Measurements from ENCODE around the gene DPEP2. TPM values are rescaled to one million over a fixed set of nuclear protein-coding genes. Genes with fewer than 3 reads are reported as not detected.
"Not testable (repeated sequence)": the region's sequence is repeated elsewhere in the genome, so short reads cannot be mapped to it uniquely, and the experiment has no call there.

The DPEP2 gene
- polyA plus RNA-seq, 1 experiment = not detected

- Histone ChIP-seq H3K27ac (ENCODE audit: low read depth, low read length) (no peak overlapping the region), H3K4me3 (ENCODE audit: low read depth, low read length) (no peak overlapping the region), H3K27me3 (ENCODE audit: control insufficient read depth, insufficient read depth, low read length) (no peaks in the 10 kb centered on the region), H3K9me3 (ENCODE audit: control insufficient read depth, insufficient read depth, low read length) (no peaks in the 10 kb centered on the region; the same call in 1 of the 2 replicates)
- no peak for TF ChIP-seq CTCF (IDR thresholded peaks at IDR 0.05; ENCODE audit: low read depth, low read length)
- no peak for DNase-seq (ENCODE audit: low read depth, low spot score)
- ChIA-PET POLR2A (no interaction called here), CTCF (interaction anchor here (0.8 to 1.4 kb wide), 2 partner anchors 57 to 126 kb away, joined by 3 read pairs; partner anchors contain the start of gene NRN1L)
Measured at GRCh38 chr16:67941469-67942199, 57.6 kb downstream of the DPEP2 start.

GRCh38 chr16:67940446-67941089 is 58.7 kb downstream of the DPEP2 start:
- H3K27me3 ChIP-seq (ENCODE audit: control insufficient read depth, insufficient read depth, low read length) = no peaks in the 10 kb centered on the region
- H3K27ac ChIP-seq (ENCODE audit: low read depth, low read length) = no peak overlapping the region
- ChIA-PET POLR2A (interaction anchor here (0.6 to 0.9 kb wide), 2 partner anchors 19 to 108 kb away, joined by 3 read pairs; no protein-coding TSS in a partner anchor), CTCF (interaction anchor here (0.6 to 0.7 kb wide), 2 partner anchors 124 to 343 kb away, joined by 3 read pairs; no protein-coding TSS in a partner anchor)
- DNase-seq (ENCODE audit: low read depth, low spot score) = no peak
- TF ChIP-seq CTCF (IDR thresholded peaks at IDR 0.05; ENCODE audit: low read depth, low read length) = no peak
- H3K9me3 ChIP-seq (ENCODE audit: control insufficient read depth, insufficient read depth, low read length) = peaks cover 6% of the 10 kb centered on the region; the same call in 1 of the 2 replicates
- H3K4me3 ChIP-seq (ENCODE audit: low read depth, low read length) = no peak overlapping the region

- Histone ChIP-seq H3K27ac (ENCODE audit: low read depth, low read length) (no peak overlapping the region), H3K4me3 (ENCODE audit: low read depth, low read length) (no peak overlapping the region), H3K9me3 (ENCODE audit: control insufficient read depth, insufficient read depth, low read length) (peaks cover 6% of the 10 kb centered on the region; the same call in 1 of the 2 replicates), H3K27me3 (ENCODE audit: control insufficient read depth, insufficient read depth, low read length) (no peaks in the 10 kb centered on the region)
- no peak for DNase-seq (ENCODE audit: low read depth, low spot score)
- TF ChIP-seq CTCF (IDR thresholded peaks at IDR 0.05; ENCODE audit: low read depth, low read length) = no peak
- CTCF ChIA-PET = interaction anchor here (0.6 to 1.2 kb wide), 5 partner anchors 55 to 123 kb away, joined by 3 to 5 read pairs (median 4); partner anchors contain the start of gene NRN1L
- POLR2A ChIA-PET = interaction anchor here (0.9 kb wide), 1 partner anchor 20 kb away, joined by 3 read pairs; no protein-coding TSS in a partner anchor
Measured at GRCh38 chr16:67939507-67940445, 59.5 kb downstream of the DPEP2 start.

GRCh38 chr16:67937713-67938112 is 61.6 kb downstream of the DPEP2 start:
- ChIA-PET POLR2A (interaction anchor here (0.7 kb wide), 3 partner anchors 13 to 126 kb away, joined by 3 to 10 read pairs (median 9); no protein-coding TSS in a partner anchor), CTCF (interaction anchor here (1.1 kb wide), 1 partner anchor 54 kb away, joined by 3 read pairs; no protein-coding TSS in a partner anchor)
- not testable (repeated sequence) for H3K27ac ChIP-seq (ENCODE audit: low read depth, low read length); DNase-seq (ENCODE audit: low read depth, low spot score); H3K9me3 ChIP-seq (ENCODE audit: control insufficient read depth, insufficient read depth, low read length); H3K4me3 ChIP-seq (ENCODE audit: low read depth, low read length); H3K27me3 ChIP-seq (ENCODE audit: control insufficient read depth, insufficient read depth, low read length)

Small RNA genes within 50 kb of the gene (small RNA-seq; reads per million reads assigned to genes)
- 1.6 reads per million for gene RNU6-359P (ENCODE audit: insufficient read length, low read depth)

Other genes with a start within 250 kb of the DPEP2 start
- 11.3 and 11.7 TPM in 2 replicates for gene RANBP10, start 192.9 kb downstream of the DPEP2 start, polyA plus RNA-seq (2011; rRNA removed)
- 0.92 and 1.1 TPM in 2 replicates for gene TSNAXIP1, start 192.6 kb downstream of the DPEP2 start, polyA plus RNA-seq (2011; rRNA removed)
- gene THAP11, start 157.2 kb downstream of the DPEP2 start, polyA plus RNA-seq (2011; rRNA removed) = 22.3 and 22.8 TPM in 2 replicates
- 151 and 190 TPM in 2 replicates for gene NUTF2, start 152.6 kb downstream of the DPEP2 start, polyA plus RNA-seq (2011; rRNA removed)
- 17.9 and 21.7 TPM in 2 replicates for gene CENPT, start 151.8 kb downstream of the DPEP2 start, polyA plus RNA-seq (2011; rRNA removed)
- 18.7 and 31.6 TPM in 2 replicates for gene EDC4, start 126.4 kb downstream of the DPEP2 start, polyA plus RNA-seq (2011; rRNA removed)
- 0.21 TPM in 1 of 2 replicates, not detected in the other for gene NRN1L, start 114.6 kb downstream of the DPEP2 start, polyA plus RNA-seq (2011; rRNA removed)
- gene PSKH1, start 106.2 kb downstream of the DPEP2 start, polyA plus RNA-seq (2011; rRNA removed) = 18.2 and 26.6 TPM in 2 replicates
- gene CTRL, start 67.6 kb downstream of the DPEP2 start, polyA plus RNA-seq (2011; rRNA removed) = 0.14 and 0.29 TPM in 2 replicates
- gene PSMB10, start 62.6 kb downstream of the DPEP2 start, polyA plus RNA-seq (2011; rRNA removed) = 18.1 and 29.1 TPM in 2 replicates
- 5.2 and 7.9 TPM in 2 replicates for gene LCAT, start 55.4 kb downstream of the DPEP2 start, polyA plus RNA-seq (2011; rRNA removed)
- gene SLC12A4, start 30.8 kb downstream of the DPEP2 start, polyA plus RNA-seq (2011; rRNA removed) = 48.1 and 63.0 TPM in 2 replicates
- gene DPEP3, start 19.0 kb downstream of the DPEP2 start, polyA plus RNA-seq (2011; rRNA removed) = not detected in 2 replicates
- not detected in 2 replicates for gene DPEP2NB, start 16.4 kb upstream of the DPEP2 start, polyA plus RNA-seq (2011; rRNA removed)
- gene DDX28, start 23.7 kb upstream of the DPEP2 start, polyA plus RNA-seq (2011; rRNA removed) = 7.6 and 8.1 TPM in 2 replicates
- gene DUS2, start 23.8 kb upstream of the DPEP2 start, polyA plus RNA-seq (2011; rRNA removed) = 13.7 and 14.1 TPM in 2 replicates
- gene NFATC3, start 85.9 kb upstream of the DPEP2 start, polyA plus RNA-seq (2011; rRNA removed) = 13.8 and 16.7 TPM in 2 replicates
- 0.01 and 0.14 TPM in 2 replicates for gene ESRP2, start 236.6 kb upstream of the DPEP2 start, polyA plus RNA-seq (2011; rRNA removed)
- gene PLA2G15, start 245.9 kb upstream of the DPEP2 start, polyA plus RNA-seq (2011; rRNA removed) = 15.7 and 18.7 TPM in 2 replicates